OCI-LY1 (cell line): ENCODE measurements around the gene MMP25.

Experiments
- H2AFZ ChIP-seq: fragments of 200-600 bp; sonication (generic), shearing (Covaris generic); 2 replicates; pipeline ENCODE4 v1.6.0; 2014; ENCODE audit warnings: antibody characterized with exemption, mild to moderate bottlenecking, low read length
- H3F3A ChIP-seq: fragments of 200-600 bp; sonication (generic), shearing (Covaris generic); 2 replicates; pipeline ENCODE4 v1.6.0; 2014; ENCODE audit warnings: mild to moderate bottlenecking, antibody characterized with exemption, low read length, moderate library complexity; ENCODE audit not compliant: insufficient read depth
- H3K27ac ChIP-seq: fragments of 200-600 bp; sonication (generic); 2 replicates; pipeline ENCODE4 v1.5.1; 2014; ENCODE audit warnings: low read length, mixed run types, mild to moderate bottlenecking, low read depth; ENCODE audit not compliant: poor library complexity, severe bottlenecking
- H3K27me3 ChIP-seq: fragments of 200-600 bp; sonication (generic); 2 replicates; pipeline ENCODE4 v1.6.0; 2014; ENCODE audit warnings: antibody characterized with exemption, mild to moderate bottlenecking, low read length, moderate library complexity; ENCODE audit not compliant: insufficient read depth
- H3K36me3 ChIP-seq: fragments of 200-600 bp; sonication (generic); 2 replicates; pipeline ENCODE4 v1.6.1; 2014; ENCODE audit warnings: mild to moderate bottlenecking, antibody characterized with exemption, low read length, moderate library complexity, mixed read lengths; ENCODE audit not compliant: insufficient read depth
- H3K4me1 ChIP-seq: fragments of 200-600 bp; sonication (generic); 2 replicates; pipeline ENCODE4 v1.5.1; 2014; ENCODE audit warnings: mild to moderate bottlenecking, low read length, moderate library complexity; ENCODE audit not compliant: insufficient read depth, severe bottlenecking
- H3K4me2 ChIP-seq: fragments of 200-600 bp; sonication (generic), shearing (Covaris generic); 2 replicates; pipeline ENCODE4 v1.6.1; 2014; ENCODE audit warnings: low read length
- H3K4me3 ChIP-seq: fragments of 200-600 bp; sonication (generic); 2 replicates; pipeline ENCODE4 v1.5.1; 2014; ENCODE audit warnings: low read length, low read depth, mild to moderate bottlenecking, mixed read lengths; ENCODE audit not compliant: poor library complexity, severe bottlenecking
- H3K79me2 ChIP-seq: fragments of 200-600 bp; shearing (Covaris generic); 2 replicates; pipeline ENCODE4 v1.6.1; 2016; ENCODE audit warnings: mixed run types, low read length, mixed read lengths; ENCODE audit not compliant: insufficient read depth
- H3K9ac ChIP-seq: fragments of 200-600 bp; sonication (generic), shearing (Covaris generic); 2 replicates; pipeline ENCODE4 v1.6.1; 2014; ENCODE audit warnings: mild to moderate bottlenecking, low read length, mixed read lengths
- H3K9me2 ChIP-seq: fragments of 200-600 bp; sonication (generic), shearing (Covaris generic); 2 replicates; pipeline ENCODE4 v1.6.1; 2014; ENCODE audit warnings: low read depth, mild to moderate bottlenecking, low read length, mixed read lengths
- H3K9me3 ChIP-seq: fragments of 200-600 bp; shearing (Covaris generic); 2 replicates; pipeline ENCODE4 v1.6.1; 2014; ENCODE audit warnings: low read length, mixed read lengths
- H4K20me1 ChIP-seq: fragments of 200-600 bp; sonication (generic), shearing (Covaris generic); 2 replicates; pipeline ENCODE4 v1.6.0; 2016; ENCODE audit warnings: mild to moderate bottlenecking, low read length; ENCODE audit not compliant: insufficient read depth
- EZH2 ChIP-seq: fragments of 200-600 bp; sonication (generic), shearing (Covaris generic); IDR thresholded peaks from 2 replicates; pipeline ENCODE4 v1.8.0; 2017; ENCODE audit warnings: borderline replicate concordance, mixed run types, mild to moderate bottlenecking, antibody characterized with exemption, low read length, moderate library complexity, mixed read lengths
- TF ChIP-seq, protein P1 (sequence below): fragments of 200-600 bp; sonication (generic), shearing (Covaris generic); IDR thresholded peaks from 2 replicates; pipeline ENCODE4 v1.5.1; 2017; ENCODE audit warnings: mild to moderate bottlenecking, antibody characterized with exemption, low read length, moderate library complexity, mixed read lengths

Gene MMP25

DNA sequence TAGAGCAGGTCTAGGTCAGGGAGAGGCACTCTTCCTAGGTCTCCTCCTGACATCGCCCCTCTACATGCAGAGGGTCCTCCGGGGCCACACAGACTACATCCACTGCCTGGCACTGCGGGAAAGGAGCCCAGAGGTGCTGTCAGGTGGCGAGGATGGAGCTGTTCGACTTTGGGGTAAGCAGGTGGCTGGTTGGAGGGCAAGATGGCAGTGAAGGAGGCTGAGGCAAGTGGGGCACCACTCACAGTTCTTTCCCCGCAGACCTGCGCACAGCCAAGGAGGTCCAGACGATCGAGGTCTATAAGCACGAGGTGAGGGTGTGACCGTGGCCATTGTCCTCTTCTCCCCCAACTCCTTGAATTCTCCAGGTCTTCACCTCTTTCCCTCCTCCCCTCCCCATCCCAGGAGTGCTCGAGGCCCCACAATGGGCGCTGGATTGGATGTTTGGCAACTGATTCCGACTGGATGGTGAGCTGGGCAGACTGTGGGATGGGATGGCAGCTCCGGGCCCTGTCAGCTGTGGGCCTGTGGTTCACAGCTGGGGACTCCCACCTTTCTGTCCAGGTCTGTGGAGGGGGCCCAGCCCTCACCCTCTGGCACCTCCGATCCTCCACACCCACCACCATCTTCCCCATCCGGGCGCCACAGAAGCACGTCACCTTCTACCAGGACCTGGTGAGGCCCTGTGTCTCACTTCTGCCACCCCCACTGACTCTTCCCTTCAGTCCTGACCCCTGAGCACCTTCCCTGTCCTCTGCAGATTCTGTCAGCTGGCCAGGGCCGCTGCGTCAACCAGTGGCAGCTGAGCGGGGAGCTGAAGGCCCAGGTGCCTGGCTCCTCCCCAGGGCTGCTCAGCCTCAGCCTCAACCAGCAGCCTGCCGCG, 19.5 kb upstream of the MMP25 start:
- Histone ChIP-seq H3K27me3 (peaks cover 3% of the 10 kb centered on the region), H3K4me3 (no peak overlapping the region), H4K20me1 (no peaks in the 10 kb centered on the region), H3K36me3 (peaks cover 11% of the 10 kb centered on the region), H3K9me3 (no peaks in the 10 kb centered on the region), H3K4me1 (peaks cover 23% of the 10 kb centered on the region), H3K9me2 (no peaks in the 10 kb centered on the region), H2AFZ (no peak overlapping the region), H3K79me2 (no peaks in the 10 kb centered on the region), H3F3A (no peaks in the 10 kb centered on the region), H3K9ac (no peak overlapping the region), H3K4me2 (no peak overlapping the region), H3K27ac (no peak overlapping the region)
- TF ChIP-seq EZH2, result no peak
- TF ChIP-seq, protein P1, sequence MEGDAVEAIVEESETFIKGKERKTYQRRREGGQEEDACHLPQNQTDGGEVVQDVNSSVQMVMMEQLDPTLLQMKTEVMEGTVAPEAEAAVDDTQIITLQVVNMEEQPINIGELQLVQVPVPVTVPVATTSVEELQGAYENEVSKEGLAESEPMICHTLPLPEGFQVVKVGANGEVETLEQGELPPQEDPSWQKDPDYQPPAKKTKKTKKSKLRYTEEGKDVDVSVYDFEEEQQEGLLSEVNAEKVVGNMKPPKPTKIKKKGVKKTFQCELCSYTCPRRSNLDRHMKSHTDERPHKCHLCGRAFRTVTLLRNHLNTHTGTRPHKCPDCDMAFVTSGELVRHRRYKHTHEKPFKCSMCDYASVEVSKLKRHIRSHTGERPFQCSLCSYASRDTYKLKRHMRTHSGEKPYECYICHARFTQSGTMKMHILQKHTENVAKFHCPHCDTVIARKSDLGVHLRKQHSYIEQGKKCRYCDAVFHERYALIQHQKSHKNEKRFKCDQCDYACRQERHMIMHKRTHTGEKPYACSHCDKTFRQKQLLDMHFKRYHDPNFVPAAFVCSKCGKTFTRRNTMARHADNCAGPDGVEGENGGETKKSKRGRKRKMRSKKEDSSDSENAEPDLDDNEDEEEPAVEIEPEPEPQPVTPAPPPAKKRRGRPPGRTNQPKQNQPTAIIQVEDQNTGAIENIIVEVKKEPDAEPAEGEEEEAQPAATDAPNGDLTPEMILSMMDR, result no peak

DNA sequence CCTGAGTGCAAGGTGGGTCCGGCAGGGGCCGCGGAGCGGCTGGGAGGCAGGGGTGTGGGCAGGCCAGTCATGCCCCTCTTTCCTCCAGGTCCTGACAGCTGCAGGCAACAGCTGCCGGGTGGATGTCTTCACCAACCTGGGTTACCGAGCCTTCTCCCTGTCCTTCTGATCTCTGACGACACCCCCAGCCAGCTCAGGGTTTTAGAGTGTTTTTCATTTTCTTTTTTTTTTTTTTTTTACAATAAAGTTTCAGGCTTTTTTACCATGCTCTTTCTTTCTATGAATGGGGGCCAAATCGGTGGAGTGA, 18.9 kb upstream of the MMP25 start:
- Histone ChIP-seq H3K4me1 (peaks cover 17% of the 10 kb centered on the region), H3K4me2 (no peak overlapping the region), H3K27ac (no peak overlapping the region)

DNA sequence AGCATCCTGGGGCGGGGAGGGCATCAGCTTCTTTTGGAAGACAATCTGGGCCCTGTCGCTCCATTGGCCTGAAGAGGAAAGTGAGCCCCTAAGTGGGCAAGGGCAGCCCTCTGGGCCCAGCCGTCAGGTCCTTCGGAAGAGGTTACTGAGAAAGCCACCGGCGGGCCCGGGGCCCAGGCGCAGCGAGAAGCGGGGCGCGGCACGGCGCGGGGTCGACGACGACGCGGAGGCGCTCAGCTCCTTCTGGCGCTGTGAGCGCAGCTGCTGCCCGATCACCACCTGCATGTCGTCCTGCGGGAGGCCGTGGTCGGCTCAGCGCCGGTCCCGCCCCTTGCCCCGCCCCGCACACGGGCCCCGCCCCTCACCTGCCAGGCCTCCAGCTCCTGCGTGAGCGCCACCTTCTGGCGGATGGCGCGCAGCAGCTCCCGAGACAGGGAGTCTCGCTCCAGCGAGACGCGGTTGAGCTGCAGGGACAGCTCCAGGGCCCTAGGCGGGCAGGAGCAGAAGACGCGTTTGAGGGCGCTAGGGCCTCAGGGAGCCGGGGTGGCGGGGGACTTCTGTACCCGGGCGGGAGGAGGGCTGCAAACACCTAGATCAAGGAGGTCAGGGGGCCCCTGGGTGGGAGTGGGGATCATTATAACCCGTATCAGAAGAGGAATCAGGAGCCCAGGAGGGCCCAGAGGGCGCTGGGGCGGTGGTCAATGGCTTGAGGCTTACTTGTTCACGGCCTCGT, 18.2 kb upstream of the MMP25 start:
- no peaks in the 10 kb centered on the region for H3F3A ChIP-seq
- no peak overlapping the region for H3K27ac ChIP-seq
- H4K20me1 ChIP-seq, result no peaks in the 10 kb centered on the region
- H3K4me1 ChIP-seq, result peaks cover 10% of the 10 kb centered on the region
- peak overlapping the region; percentile 26 for H3K4me3 ChIP-seq
- peaks cover 11% of the 10 kb centered on the region for H3K36me3 ChIP-seq
- no peak overlapping the region for H2AFZ ChIP-seq
- no peaks in the 10 kb centered on the region for H3K9me3 ChIP-seq
- TF ChIP-seq EZH2, result no peak
- TF ChIP-seq, protein P1, result peak; percentile 66
- H3K27me3 ChIP-seq, result peaks cover 12% of the 10 kb centered on the region
- no peak overlapping the region for H3K9ac ChIP-seq
- H3K79me2 ChIP-seq, result no peaks in the 10 kb centered on the region
- H3K9me2 ChIP-seq, result no peaks in the 10 kb centered on the region
- H3K4me2 ChIP-seq, result peak overlapping the region; percentile 52

More for the DNA sequence above, 18.9 kb upstream of the MMP25 start:
- Histone ChIP-seq H2AFZ (no peak overlapping the region), H3K4me3 (no peak overlapping the region), H3K9me2 (no peaks in the 10 kb centered on the region), H4K20me1 (no peaks in the 10 kb centered on the region), H3K27me3 (peaks cover 9% of the 10 kb centered on the region), H3K9me3 (no peaks in the 10 kb centered on the region), H3K36me3 (peaks cover 11% of the 10 kb centered on the region), H3F3A (no peaks in the 10 kb centered on the region), H3K79me2 (no peaks in the 10 kb centered on the region), H3K9ac (no peak overlapping the region)
- TF ChIP-seq EZH2, result no peak
- TF ChIP-seq, protein P1, result no peak
